ENCODE data around the gene RPL18. TPM values are rescaled to one million over a fixed set of nuclear protein-coding genes. Genes with fewer than 3 reads are reported as not detected.

The RPL18 gene
- total RNA-seq, 1 experiment from 2014 or later = 1,618 TPM

DNA sequence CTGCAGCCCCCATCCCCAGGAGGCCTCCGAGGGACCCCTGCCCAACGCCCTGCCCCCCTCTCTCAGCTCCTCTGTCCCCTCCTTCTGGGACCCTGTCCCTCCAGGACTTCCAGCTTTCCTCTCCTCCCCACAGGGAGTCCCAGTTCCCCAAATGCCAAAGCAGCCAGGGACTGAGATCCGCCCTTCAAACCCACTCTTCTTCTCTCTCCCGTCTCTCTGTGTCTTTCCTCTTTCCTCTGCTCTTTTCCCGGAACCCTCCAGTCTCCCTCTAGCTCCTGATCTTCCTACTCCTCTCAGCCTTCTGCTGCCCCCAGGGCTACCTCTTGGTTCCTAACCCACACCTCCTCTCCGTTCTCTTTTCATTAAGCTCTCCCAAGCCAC is 26.6 kb upstream of the RPL18 start:
- Histone ChIP-seq H3K27me3 (ENCODE audit: insufficient read depth, low read depth) (no peaks in the 10 kb centered on the region), H3K4me2 (peak overlapping the region; percentile 97), H3F3A (ENCODE audit: insufficient read depth, low read depth) (peaks cover 30% of the 10 kb centered on the region), H4K20me1 (ENCODE audit: insufficient read depth) (no peaks in the 10 kb centered on the region), H3K9me2 (ENCODE audit: insufficient read depth) (no peaks in the 10 kb centered on the region), H2AFZ (peak overlapping the region; percentile 90), H3K36me3 (ENCODE audit: low read depth) (no peaks in the 10 kb centered on the region), H3K27ac (no peak overlapping the region), H3K4me1 (replicated peaks; ENCODE audit: insufficient read depth) (peaks cover 23% of the 10 kb centered on the region), H3K9me3 (ENCODE audit: insufficient read depth, low read depth) (no peaks in the 10 kb centered on the region), H3K79me2 (ENCODE audit: low read depth) (no peaks in the 10 kb centered on the region), H3K4me3 (peak overlapping the region; percentile 69)
- ChIA-PET POLR2A (ENCODE audit: unreplicated experiment) (interaction anchor here (0.5 to 1.0 kb wide), 6 partner anchors 80 to 808 kb away, joined by 3 to 7 read pairs (median 5); partner anchors contain the start of gene GYS1), CTCF (interaction anchor here (0.6 to 1.0 kb wide), 2 partner anchors 66 to 196 kb away, joined by 4 read pairs; no protein-coding TSS in a partner anchor)
- intact Hi-C loops (cut with micrococcal nuclease; ENCODE audit: unreplicated experiment) = loop anchor here (5.0 to 10.0 kb wide), 3 partner anchors 107 to 349 kb away; partner anchors contain the start of genes FTL, FUT1, GYS1 and RUVBL2
- TF ChIP-seq, protein P1, sequence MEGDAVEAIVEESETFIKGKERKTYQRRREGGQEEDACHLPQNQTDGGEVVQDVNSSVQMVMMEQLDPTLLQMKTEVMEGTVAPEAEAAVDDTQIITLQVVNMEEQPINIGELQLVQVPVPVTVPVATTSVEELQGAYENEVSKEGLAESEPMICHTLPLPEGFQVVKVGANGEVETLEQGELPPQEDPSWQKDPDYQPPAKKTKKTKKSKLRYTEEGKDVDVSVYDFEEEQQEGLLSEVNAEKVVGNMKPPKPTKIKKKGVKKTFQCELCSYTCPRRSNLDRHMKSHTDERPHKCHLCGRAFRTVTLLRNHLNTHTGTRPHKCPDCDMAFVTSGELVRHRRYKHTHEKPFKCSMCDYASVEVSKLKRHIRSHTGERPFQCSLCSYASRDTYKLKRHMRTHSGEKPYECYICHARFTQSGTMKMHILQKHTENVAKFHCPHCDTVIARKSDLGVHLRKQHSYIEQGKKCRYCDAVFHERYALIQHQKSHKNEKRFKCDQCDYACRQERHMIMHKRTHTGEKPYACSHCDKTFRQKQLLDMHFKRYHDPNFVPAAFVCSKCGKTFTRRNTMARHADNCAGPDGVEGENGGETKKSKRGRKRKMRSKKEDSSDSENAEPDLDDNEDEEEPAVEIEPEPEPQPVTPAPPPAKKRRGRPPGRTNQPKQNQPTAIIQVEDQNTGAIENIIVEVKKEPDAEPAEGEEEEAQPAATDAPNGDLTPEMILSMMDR (conservative IDR thresholded peaks at IDR 0.05) = no peak
- TF ChIP-seq EZH2 (IDR thresholded peaks at IDR 0.05; ENCODE audit: low read depth) = no peak
- DNase-seq = no peak
- TSS peak; percentile 57 for BruUV-seq (replicated peaks)

DNA sequence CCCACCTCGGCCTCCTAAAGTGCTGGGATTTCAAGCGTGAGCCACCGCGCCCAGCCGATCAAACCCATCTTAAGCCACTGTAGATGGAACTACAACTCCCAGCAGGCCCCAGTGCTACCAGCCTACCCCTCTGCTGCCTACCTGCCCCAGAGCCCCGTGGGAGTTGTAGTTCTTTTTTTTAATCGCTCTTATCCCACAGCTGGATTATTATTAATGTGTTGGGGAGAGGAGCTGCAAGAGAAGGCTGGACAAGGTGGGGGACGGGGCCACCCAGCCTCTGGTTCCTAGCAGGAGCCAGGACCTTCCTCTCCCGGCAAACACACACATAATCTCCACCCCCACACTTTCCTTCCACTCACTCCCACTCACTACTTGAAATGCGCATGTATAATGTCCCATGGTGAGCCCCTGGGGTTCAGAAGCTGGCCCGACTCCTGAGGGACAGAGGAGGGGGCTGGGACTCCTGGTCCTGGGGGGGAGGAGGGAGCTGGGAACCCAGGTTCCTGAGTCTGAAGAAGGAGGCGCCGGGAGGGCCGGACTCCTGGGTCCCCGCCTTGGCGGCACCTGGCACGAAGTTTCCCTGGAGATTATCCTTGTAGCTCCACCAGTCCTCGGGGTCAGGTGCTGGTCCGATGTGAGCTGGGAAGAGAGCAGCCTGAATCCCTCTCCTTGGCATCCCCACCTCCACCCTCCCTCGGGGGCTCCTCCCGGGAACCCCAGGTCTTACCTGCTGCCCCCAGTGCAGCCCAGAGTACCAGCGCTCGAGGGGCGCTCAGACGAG is 26.1 kb upstream of the RPL18 start:
- peak overlapping the region; percentile 69 for H3K4me3 ChIP-seq
- H3K27ac ChIP-seq = no peak overlapping the region
- peaks cover 23% of the 10 kb centered on the region for H3K4me1 ChIP-seq (replicated peaks; ENCODE audit: insufficient read depth)
- peaks cover 30% of the 10 kb centered on the region for H3F3A ChIP-seq (ENCODE audit: insufficient read depth, low read depth)
- TF ChIP-seq, protein P1 (conservative IDR thresholded peaks at IDR 0.05) = no peak
- TF ChIP-seq EZH2 (IDR thresholded peaks at IDR 0.05; ENCODE audit: low read depth) = no peak
- H3K79me2 ChIP-seq (ENCODE audit: low read depth) = no peaks in the 10 kb centered on the region
- no peaks in the 10 kb centered on the region for H3K36me3 ChIP-seq (ENCODE audit: low read depth)
- DNase-seq = peak; percentile 52 to 69
- intact Hi-C loops (cut with micrococcal nuclease; ENCODE audit: unreplicated experiment) = loop anchor here (5.0 to 10.0 kb wide), 3 partner anchors 107 to 350 kb away; partner anchors contain the start of genes FTL, FUT1, GYS1 and RUVBL2
- H3K27me3 ChIP-seq (ENCODE audit: insufficient read depth, low read depth) = no peaks in the 10 kb centered on the region
- no peak overlapping the region for H2AFZ ChIP-seq
- CTCF ChIA-PET = interaction anchor here (0.6 to 1.0 kb wide), 3 partner anchors 67 to 326 kb away, joined by 4 read pairs; no protein-coding TSS in a partner anchor
- peak overlapping the region; percentile 97 for H3K4me2 ChIP-seq
- BruUV-seq (replicated peaks) = no TSS peak
- H3K9me3 ChIP-seq (ENCODE audit: insufficient read depth, low read depth) = no peaks in the 10 kb centered on the region
- POLR2A ChIA-PET (ENCODE audit: unreplicated experiment) = interaction anchor here (0.5 to 1.0 kb wide), 4 partner anchors 80 to 483 kb away, joined by 5 to 8 read pairs (median 6); partner anchors contain the start of gene GYS1
- no peaks in the 10 kb centered on the region for H3K9me2 ChIP-seq (ENCODE audit: insufficient read depth)
- H4K20me1 ChIP-seq (ENCODE audit: insufficient read depth) = no peaks in the 10 kb centered on the region

DNA sequence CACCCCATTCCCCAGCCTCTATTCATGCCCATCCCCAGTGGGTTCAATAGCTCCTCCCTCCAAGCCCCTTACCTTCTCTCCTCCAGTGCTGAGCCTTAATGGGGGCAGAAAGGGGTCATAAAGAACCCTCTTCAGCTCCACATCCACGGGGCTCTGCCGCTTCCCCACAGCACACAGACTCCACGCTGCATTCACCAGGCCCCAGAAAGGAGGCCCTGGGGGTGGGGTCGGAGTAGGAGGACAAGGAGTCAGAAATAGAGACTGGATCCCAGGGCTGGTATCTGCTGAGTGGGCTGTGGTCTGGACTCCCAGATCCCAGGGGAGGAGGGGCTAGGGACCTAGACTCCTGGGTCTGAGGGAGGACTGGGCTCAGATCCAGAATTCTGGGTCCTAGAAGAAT is 25.4 kb upstream of the RPL18 start:
- peak overlapping the region; percentile 97; the same call in 1 of the 2 replicates for H3K4me2 ChIP-seq
- BruUV-seq (replicated peaks) = no TSS peak
- POLR2A ChIA-PET (ENCODE audit: unreplicated experiment) = no interaction called here
- H3F3A ChIP-seq (ENCODE audit: insufficient read depth, low read depth) = peaks cover 24% of the 10 kb centered on the region
- no peak overlapping the region for H2AFZ ChIP-seq
- intact Hi-C loops (cut with micrococcal nuclease; ENCODE audit: unreplicated experiment) = loop anchor here (10.0 kb wide), 1 partner anchor 350 kb away; the partner anchor contains the start of genes GYS1 and RUVBL2
- no peak for DNase-seq
- H3K27ac ChIP-seq = no peak overlapping the region
- H3K4me3 ChIP-seq = no peak overlapping the region
- H3K79me2 ChIP-seq (ENCODE audit: low read depth) = no peaks in the 10 kb centered on the region
- H4K20me1 ChIP-seq (ENCODE audit: insufficient read depth) = no peaks in the 10 kb centered on the region
- H3K9me2 ChIP-seq (ENCODE audit: insufficient read depth) = no peaks in the 10 kb centered on the region
- peaks cover 19% of the 10 kb centered on the region for H3K4me1 ChIP-seq (replicated peaks; ENCODE audit: insufficient read depth)
- H3K27me3 ChIP-seq (ENCODE audit: insufficient read depth, low read depth) = no peaks in the 10 kb centered on the region
- CTCF ChIA-PET = interaction anchor here (0.6 kb wide), 1 partner anchor 10 kb away, joined by 4 read pairs; no protein-coding TSS in a partner anchor
- no peaks in the 10 kb centered on the region for H3K36me3 ChIP-seq (ENCODE audit: low read depth)
- H3K9me3 ChIP-seq (ENCODE audit: insufficient read depth, low read depth) = no peaks in the 10 kb centered on the region
- TF ChIP-seq, protein P1 (conservative IDR thresholded peaks at IDR 0.05) = no peak
- TF ChIP-seq EZH2 (IDR thresholded peaks at IDR 0.05; ENCODE audit: low read depth) = no peak

Data from PC-9 (cell line).